Activated CD4-positive, alpha-beta T cell treated with anti-CD3 and anti-CD28 coated beads, Interleukin-2, amount 50 U/mL, for 4 hours (primary cell): Measurements from ENCODE around the gene TNF.

ENCODE experiments used
- DNase-seq, 2 experiments: peaks; one replicate each; pipeline ENCODE4 v3.0.0-alpha.2; 2020

Gene TNF

GRCh38 chr6:31545291-31545690, 30.1 kb upstream of the TNF start:
- DNase-seq, result no peak

- DNase-seq, result peak; percentile 81 to 82
Observed at GRCh38 chr6:31546339-31546957, 28.9 kb upstream of the TNF start, which contains the start of gene ATP6V1G2. TSS of gene ATP6V1G2 (minus strand) at chr6:31546608. CDS start at chr6:31546559, 49 bp downstream.

- DNase-seq, result peak; percentile 84 to 85
Observed at GRCh38 chr6:31546958-31547726, 28.2 kb upstream of the TNF start, which contains the start of gene NFKBIL1. TSS of gene NFKBIL1 (plus strand) at chr6:31547608. CDS start at chr6:31547695, 87 bp downstream.

GRCh38 chr6:31547727-31548543, 27.4 kb upstream of the TNF start:
- DNase-seq, result no peak

- DNase-seq, result no peak
Observed at GRCh38 chr6:31548544-31548873, 26.9 kb upstream of the TNF start.

GRCh38 chr6:31551371-31551770, 24.0 kb upstream of the TNF start:
- peak; percentile 61 to 65 for DNase-seq

GRCh38 chr6:31556307-31556706, 19.1 kb upstream of the TNF start:
- no peak for DNase-seq

- DNase-seq, result no peak
Observed at GRCh38 chr6:31557443-31558317, 17.7 kb upstream of the TNF start.

GRCh38 chr6:31558318-31558625, 17.1 kb upstream of the TNF start:
- no peak for DNase-seq

GRCh38 chr6:31558631-31559500, 16.5 kb upstream of the TNF start:
- DNase-seq, result peak; percentile 65 to 71

- no peak for DNase-seq
Observed at GRCh38 chr6:31559606-31559957, 15.8 kb upstream of the TNF start.

GRCh38 chr6:31559958-31560696, 15.2 kb upstream of the TNF start:
- no peak for DNase-seq

GRCh38 chr6:31560697-31561058, 14.7 kb upstream of the TNF start:
- DNase-seq, result no peak

- DNase-seq, result no peak
Observed at GRCh38 chr6:31567531-31568370, 7.6 kb upstream of the TNF start.

GRCh38 chr6:31568537-31568961, 6.8 kb upstream of the TNF start:
- peak; percentile 55 to 61 for DNase-seq

GRCh38 chr6:31569861-31570536, 5.4 kb upstream of the TNF start:
- DNase-seq, result no peak

GRCh38 chr6:31572041-31572911, 3.1 kb upstream of the TNF start, which contains the start of gene LTA:
TSS of gene LTA (plus strand) at chr6:31572289. CDS start at chr6:31572743, 454 bp downstream.
- DNase-seq, result peak; percentile 71 to 73
